ENCODE results near the gene SYTL1. TPM values are rescaled to one million over a fixed set of nuclear protein-coding genes. Genes with fewer than 3 reads are reported as not detected.
"Not testable (repeated sequence)": the region's sequence is repeated elsewhere in the genome, so short reads cannot be mapped to it uniquely, and the experiment has no call there.

SYTL1 gene
- total RNA-seq, 2 donors from 2014 or later: 26.0 to 43.4 TPM

DNA sequence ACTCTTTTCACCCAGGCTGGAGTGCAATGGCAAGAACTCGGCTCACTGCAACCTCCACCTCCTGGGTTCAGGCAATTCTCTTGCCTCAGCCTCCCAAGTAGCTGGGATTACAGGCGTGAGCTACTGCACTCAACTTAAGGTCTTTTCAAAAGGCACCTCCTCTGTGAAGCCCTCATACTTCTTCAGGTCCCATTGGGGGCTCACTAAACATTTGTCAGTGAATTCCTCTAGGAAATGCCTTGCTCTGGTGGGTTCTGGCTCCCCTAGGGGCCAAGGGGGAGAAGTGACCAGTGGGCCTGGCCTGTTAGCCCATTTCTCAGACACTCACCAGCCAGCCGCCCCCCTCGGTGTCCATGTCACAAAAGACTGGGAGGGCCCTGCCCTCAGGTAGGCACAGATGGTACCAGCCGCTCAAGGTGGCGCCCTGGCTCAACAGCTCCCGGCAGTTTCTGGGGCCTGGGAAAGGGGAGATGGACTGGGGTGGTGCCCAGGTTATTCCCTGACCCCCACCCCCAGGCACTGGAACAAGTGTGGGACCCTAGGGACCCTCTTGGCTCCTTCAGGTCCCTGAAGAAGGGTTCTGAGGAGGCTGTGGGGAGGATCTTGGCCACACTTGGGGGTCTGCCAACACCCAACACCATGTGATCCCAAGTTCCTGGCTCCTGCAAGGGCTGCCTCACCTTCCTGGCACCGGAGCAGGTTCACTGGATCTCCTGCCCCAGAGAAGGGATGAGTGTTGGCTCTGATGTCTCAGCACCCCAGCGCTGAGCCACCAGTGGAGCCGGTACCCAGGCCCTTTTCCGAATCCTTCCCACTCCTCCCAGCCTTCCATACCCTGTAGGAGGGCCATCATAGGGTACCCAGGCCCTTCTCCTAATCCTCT, 31.2 kb downstream of the SYTL1 start:
- no peaks in the 10 kb centered on the region for H3K9me3 Mint-ChIP-seq
- H3K27me3 Mint-ChIP-seq: no peaks in the 10 kb centered on the region
- H3K36me3 Mint-ChIP-seq (ENCODE audit: low read depth): no peaks in the 10 kb centered on the region
- H3K4me1 Mint-ChIP-seq: no peaks in the 10 kb centered on the region
- H3K27ac Mint-ChIP-seq: no peak overlapping the region
- no peak for ATAC-seq (replicated peaks)
- H3K4me3 Mint-ChIP-seq: no peak overlapping the region

- H3K27me3 Mint-ChIP-seq: no peaks in the 10 kb centered on the region
- H3K4me1 Mint-ChIP-seq: no peaks in the 10 kb centered on the region
- H3K9me3 Mint-ChIP-seq: no peaks in the 10 kb centered on the region
- no peak for ATAC-seq (replicated peaks)
- H3K4me3 Mint-ChIP-seq: no peak within 1 kb of the TSS
- H3K36me3 Mint-ChIP-seq (ENCODE audit: low read depth): no peaks in the 10 kb centered on the region
- no peak within 1 kb of the TSS for H3K27ac Mint-ChIP-seq
Observed at GRCh38 chr1:27374362-27375086, 32.7 kb downstream of the SYTL1 start, which contains the start of gene FCN3. Gene FCN3, minus strand, starts transcription at chr1:27374824. Its CDS starts 6 bp downstream, at chr1:27374818.

DNA sequence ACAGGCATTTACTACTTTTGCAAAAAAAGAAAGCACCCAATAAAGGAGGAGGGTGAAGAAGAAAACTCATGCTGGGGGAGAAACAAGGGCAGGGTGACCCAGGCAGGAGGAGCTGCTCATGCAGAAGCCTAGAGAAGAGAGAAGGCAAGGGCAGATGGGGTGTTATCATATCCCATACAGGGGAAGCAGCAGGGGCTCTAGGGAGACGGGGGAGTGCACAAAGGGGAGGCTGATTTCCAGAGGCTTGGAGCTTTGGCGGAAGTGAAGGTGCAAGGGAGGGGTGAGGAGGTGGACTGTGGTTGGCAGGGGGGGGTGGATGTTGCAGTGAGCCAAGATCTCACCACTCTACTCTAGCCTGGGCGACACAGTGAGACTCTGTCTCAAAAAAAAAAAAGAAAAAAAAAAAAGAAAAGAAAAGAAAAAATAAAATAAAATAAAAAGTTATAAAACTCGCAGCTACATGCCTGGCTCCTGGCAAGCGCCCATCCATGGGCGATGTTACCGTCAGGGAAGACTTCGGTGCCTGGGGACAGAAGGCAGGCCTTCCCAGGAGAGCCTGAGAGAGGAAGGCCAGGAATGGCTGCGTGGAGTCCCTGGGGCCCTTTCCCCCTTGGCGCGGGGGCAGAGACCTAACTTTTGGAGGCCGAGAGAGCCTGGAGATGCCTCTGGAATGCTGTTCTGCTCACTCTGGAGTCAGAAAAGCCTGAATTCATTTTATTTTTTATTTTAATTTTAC, 36.1 kb downstream of the SYTL1 start:
- Mint-ChIP-seq H3K4me3 (no peak overlapping the region), H3K9me3 (no peaks in the 10 kb centered on the region)

GRCh38 chr1:27379564-27380122, 37.8 kb downstream of the SYTL1 start:
- ATAC-seq (replicated peaks): no peak
- Mint-ChIP-seq H3K36me3 (ENCODE audit: low read depth) (no peaks in the 10 kb centered on the region), H3K4me3 (no peak overlapping the region), H3K4me1 (no peaks in the 10 kb centered on the region), H3K27me3 (no peaks in the 10 kb centered on the region), H3K27ac (no peak overlapping the region), H3K9me3 (no peaks in the 10 kb centered on the region)

More for the DNA sequence above, 36.1 kb downstream of the SYTL1 start:
- H3K27me3 Mint-ChIP-seq: no peaks in the 10 kb centered on the region
- no peak overlapping the region for H3K27ac Mint-ChIP-seq
- H3K36me3 Mint-ChIP-seq (ENCODE audit: low read depth): no peaks in the 10 kb centered on the region
- no peak for ATAC-seq (replicated peaks)
- no peaks in the 10 kb centered on the region for H3K4me1 Mint-ChIP-seq

- ATAC-seq (replicated peaks): no peak
- Mint-ChIP-seq H3K27ac (no peak overlapping the region), H3K4me3 (no peak overlapping the region), H3K4me1 (no peaks in the 10 kb centered on the region), H3K36me3 (ENCODE audit: low read depth) (no peaks in the 10 kb centered on the region), H3K9me3 (no peaks in the 10 kb centered on the region), H3K27me3 (no peaks in the 10 kb centered on the region)
Observed at GRCh38 chr1:27380224-27380623, 38.4 kb downstream of the SYTL1 start.

DNA sequence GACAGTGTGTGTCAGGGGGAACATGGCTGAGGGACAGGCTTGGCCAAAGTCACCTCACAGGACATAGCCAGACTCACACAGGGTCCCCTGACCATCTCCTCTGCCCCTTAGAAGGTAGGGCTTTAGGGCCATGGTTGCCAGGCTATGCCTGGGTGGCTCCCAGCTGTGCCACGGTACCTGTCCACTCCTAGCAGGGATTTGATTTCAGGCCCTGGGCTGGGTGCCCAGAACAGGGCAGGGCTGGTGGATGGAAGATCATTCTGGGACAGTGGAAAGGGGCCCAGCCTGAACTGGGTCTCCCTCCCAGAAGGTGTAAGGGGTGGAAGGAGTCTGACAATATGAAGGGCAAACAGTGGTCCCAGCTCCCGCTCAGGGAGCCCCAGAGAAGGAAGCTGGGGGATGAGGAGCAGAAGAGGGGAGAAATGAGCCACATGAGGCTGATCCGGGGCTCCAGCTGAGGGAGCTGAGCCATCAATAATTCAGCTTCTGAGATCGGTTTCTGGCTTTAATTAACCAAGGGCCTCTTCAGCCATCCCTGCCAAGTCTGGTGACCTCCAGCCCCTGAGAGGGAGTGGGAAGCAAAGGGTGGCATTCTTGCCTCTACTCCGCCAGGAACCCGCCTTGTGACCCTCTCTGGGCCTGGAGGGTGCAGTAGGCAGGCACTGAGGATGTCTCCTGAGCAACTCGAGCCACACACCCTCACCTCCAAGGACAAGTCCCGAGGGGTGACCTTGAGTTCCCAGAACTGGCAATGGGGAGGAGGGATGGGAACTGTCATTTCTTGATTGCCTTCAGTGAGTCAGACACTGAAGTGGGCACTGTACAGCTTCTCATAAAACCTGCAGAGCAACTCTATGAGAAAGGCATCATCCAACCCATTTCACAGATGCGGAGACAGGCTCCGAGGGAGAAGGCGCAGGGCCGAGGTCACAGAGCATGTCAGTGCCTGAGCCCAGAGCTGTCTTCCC, 39.2 kb downstream of the SYTL1 start:
- Mint-ChIP-seq H3K4me1 (no peaks in the 10 kb centered on the region), H3K36me3 (ENCODE audit: low read depth) (no peaks in the 10 kb centered on the region), H3K4me3 (no peak overlapping the region), H3K27me3 (no peaks in the 10 kb centered on the region), H3K27ac (peak overlapping the region; percentile 48), H3K9me3 (no peaks in the 10 kb centered on the region)
- ATAC-seq (replicated peaks): no peak

GRCh38 chr1:27381969-27382762, 40.3 kb downstream of the SYTL1 start:
- no peak overlapping the region for H3K4me3 Mint-ChIP-seq
- no peak overlapping the region for H3K27ac Mint-ChIP-seq
- H3K4me1 Mint-ChIP-seq: no peaks in the 10 kb centered on the region
- no peak for ATAC-seq (replicated peaks)
- H3K9me3 Mint-ChIP-seq: no peaks in the 10 kb centered on the region
- H3K27me3 Mint-ChIP-seq: no peaks in the 10 kb centered on the region
- H3K36me3 Mint-ChIP-seq (ENCODE audit: low read depth): no peaks in the 10 kb centered on the region

DNA sequence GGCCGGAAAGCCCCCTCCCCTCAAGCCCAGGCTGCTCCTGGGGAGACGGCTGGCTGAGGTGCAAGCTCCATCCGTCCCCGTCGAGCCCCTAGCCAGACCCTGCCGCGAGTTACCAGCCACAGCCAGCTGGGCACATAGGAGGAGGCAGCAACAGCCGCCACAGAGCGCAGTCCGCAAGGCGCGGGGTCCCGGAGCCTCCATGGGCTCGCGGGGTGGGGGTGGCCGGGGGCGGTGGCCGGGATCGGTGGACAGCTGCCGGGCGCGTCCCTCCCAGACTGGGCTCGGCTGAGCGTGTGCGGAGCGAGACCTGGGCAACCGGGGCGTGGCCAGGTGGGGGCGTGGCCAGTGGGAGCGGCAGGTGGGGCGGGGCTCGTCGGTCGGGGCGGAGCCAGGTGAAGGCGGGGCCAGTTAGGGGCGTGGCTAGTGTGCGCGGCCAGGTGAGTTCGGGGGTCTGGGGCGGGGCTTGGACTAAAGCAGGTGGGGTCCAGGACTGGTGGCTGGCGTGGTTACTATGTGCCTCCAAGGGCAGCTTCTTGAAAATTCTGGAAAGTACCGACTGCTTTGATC, 41.3 kb downstream of the SYTL1 start, which contains the start of gene CD164L2:
TSS of gene CD164L2 (minus strand) at position 295 of the 567 bp plus-strand sequence. CDS start at position 201, 94 bp downstream.
- H3K27me3 Mint-ChIP-seq: no peaks in the 10 kb centered on the region
- no peaks in the 10 kb centered on the region for H3K9me3 Mint-ChIP-seq
- no peak within 1 kb of the TSS for H3K27ac Mint-ChIP-seq
- peak; percentile 57 for ATAC-seq (replicated peaks)
- H3K36me3 Mint-ChIP-seq (ENCODE audit: low read depth): no peaks in the 10 kb centered on the region
- H3K4me1 Mint-ChIP-seq: no peaks in the 10 kb centered on the region
- H3K4me3 Mint-ChIP-seq: no peak within 1 kb of the TSS

DNA sequence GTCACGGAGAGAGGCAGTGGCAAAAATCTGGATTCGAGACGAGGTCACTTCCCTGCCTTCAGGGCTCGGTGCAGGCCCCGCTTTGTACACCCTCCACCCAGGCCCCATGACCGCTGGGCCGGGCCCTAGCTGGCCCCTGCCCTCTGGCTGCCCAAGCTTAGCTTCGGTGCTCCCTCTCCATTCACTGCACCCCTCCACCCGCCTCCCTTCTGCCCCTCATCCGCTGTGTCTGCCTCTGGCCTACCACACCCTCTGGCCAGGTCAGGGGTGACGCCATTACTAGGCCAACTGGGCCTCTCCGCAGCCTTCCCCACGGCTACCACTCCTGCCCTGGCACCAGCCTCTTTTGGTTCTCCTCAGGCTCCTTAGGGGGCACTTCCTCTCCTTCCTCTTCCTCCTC, 41.8 kb downstream of the SYTL1 start:
- no peaks in the 10 kb centered on the region for H3K36me3 Mint-ChIP-seq (ENCODE audit: low read depth)

GRCh38 chr1:27384797-27385196, 43.0 kb downstream of the SYTL1 start:
- not testable (repeated sequence) for H3K4me1 Mint-ChIP-seq; H3K9me3 Mint-ChIP-seq; H3K4me3 Mint-ChIP-seq; H3K27ac Mint-ChIP-seq; H3K36me3 Mint-ChIP-seq (ENCODE audit: low read depth); ATAC-seq (replicated peaks); H3K27me3 Mint-ChIP-seq

More for the DNA sequence above, 41.8 kb downstream of the SYTL1 start:
- Mint-ChIP-seq H3K4me1 (peaks cover 3% of the 10 kb centered on the region), H3K27me3 (no peaks in the 10 kb centered on the region), H3K27ac (no peak overlapping the region), H3K4me3 (no peak overlapping the region), H3K9me3 (no peaks in the 10 kb centered on the region)
- ATAC-seq (replicated peaks): no peak

GRCh38 chr1:27388337-27389005, 46.6 kb downstream of the SYTL1 start:
- H3K9me3 Mint-ChIP-seq: no peaks in the 10 kb centered on the region
- ATAC-seq (replicated peaks): no peak
- H3K27me3 Mint-ChIP-seq: no peaks in the 10 kb centered on the region
- no peaks in the 10 kb centered on the region for H3K36me3 Mint-ChIP-seq (ENCODE audit: low read depth)
- H3K27ac Mint-ChIP-seq: peak overlapping the region; percentile 53
- no peak overlapping the region for H3K4me3 Mint-ChIP-seq
- peaks cover 13% of the 10 kb centered on the region for H3K4me1 Mint-ChIP-seq

DNA sequence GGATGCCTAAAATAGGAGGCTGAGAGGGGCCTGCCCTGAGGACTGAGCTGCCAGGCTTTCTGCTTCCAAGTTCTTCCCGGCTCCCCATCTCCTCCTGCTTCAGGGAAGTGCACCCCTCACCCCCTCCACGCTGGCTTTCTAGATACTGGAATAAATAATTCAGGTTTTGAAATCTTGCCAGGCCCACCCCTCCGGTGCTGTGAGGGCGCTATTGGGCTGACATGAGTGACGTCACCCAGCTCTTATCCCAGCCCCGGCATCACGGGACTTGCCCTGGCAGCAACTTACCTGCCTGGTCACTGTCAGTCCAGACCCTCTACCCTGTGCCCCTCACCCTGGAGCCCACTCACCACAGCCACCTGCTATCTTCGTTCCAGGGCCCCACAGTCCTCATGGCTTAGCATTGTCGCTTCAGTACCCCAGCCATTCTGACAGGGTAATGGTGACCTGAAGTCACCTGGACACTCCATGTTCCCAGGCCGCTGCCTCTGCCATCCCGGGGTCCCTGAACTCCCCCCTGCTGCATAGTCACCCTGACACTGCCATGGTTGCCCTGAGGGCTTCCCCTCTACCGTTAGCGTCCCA, 49.8 kb downstream of the SYTL1 start:
- Mint-ChIP-seq H3K4me3 (peak overlapping the region; percentile 92), H3K36me3 (ENCODE audit: low read depth) (no peaks in the 10 kb centered on the region), H3K4me1 (peaks cover 13% of the 10 kb centered on the region), H3K9me3 (no peaks in the 10 kb centered on the region), H3K27ac (peak overlapping the region; percentile 91), H3K27me3 (no peaks in the 10 kb centered on the region)
- no peak for ATAC-seq (replicated peaks)
